ENCODE results near the gene C1orf198.

The C1orf198 gene

DNA sequence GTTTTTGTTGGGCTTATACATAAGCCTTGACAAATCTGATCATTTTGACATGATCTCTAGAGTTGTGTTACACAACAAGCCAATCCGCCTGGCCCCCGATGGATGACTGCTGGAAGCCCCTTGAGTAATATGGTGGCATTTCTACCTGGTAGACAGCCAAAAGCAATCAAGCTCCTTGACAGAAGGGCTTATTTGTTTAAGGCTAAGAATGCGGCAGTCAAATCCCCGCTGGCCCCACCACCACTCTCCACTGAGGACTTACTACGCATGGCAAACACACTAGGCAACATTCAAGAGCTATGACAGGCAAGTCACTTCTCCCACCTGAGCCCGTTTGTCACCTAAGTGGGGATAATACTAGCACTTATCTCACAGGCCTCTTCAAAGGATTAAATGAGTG is 33.4 kb upstream of the C1orf198 start:
- Histone ChIP-seq H3K79me2 (ENCODE audit: low read length) (no peaks in the 10 kb centered on the region), H3K9ac (ENCODE audit: low read length) (no peak overlapping the region), H3K9me3 (ENCODE audit: insufficient read depth, low read length) (no peaks in the 10 kb centered on the region), H2AFZ (ENCODE audit: low read depth, low read length) (no peak overlapping the region), H3K4me1 (ENCODE audit: low read length) (no peaks in the 10 kb centered on the region), H4K20me1 (ENCODE audit: insufficient read depth, low read length) (no peaks in the 10 kb centered on the region), H3K4me3 (ENCODE audit: low read length) (no peak overlapping the region), H3K36me3 (replicated peaks; ENCODE audit: low read depth, low read length) (peaks cover 9% of the 10 kb centered on the region), H3K4me2 (ENCODE audit: low read length) (no peak overlapping the region), H3K27ac (ENCODE audit: low read length) (no peak overlapping the region), H3K27me3 (ENCODE audit: low read depth, low read length) (no peaks in the 10 kb centered on the region)
- TF ChIP-seq EZH2phosphoT487 (IDR thresholded peaks at IDR 0.05; ENCODE audit: low read depth): no peak
- TF ChIP-seq, protein P1, sequence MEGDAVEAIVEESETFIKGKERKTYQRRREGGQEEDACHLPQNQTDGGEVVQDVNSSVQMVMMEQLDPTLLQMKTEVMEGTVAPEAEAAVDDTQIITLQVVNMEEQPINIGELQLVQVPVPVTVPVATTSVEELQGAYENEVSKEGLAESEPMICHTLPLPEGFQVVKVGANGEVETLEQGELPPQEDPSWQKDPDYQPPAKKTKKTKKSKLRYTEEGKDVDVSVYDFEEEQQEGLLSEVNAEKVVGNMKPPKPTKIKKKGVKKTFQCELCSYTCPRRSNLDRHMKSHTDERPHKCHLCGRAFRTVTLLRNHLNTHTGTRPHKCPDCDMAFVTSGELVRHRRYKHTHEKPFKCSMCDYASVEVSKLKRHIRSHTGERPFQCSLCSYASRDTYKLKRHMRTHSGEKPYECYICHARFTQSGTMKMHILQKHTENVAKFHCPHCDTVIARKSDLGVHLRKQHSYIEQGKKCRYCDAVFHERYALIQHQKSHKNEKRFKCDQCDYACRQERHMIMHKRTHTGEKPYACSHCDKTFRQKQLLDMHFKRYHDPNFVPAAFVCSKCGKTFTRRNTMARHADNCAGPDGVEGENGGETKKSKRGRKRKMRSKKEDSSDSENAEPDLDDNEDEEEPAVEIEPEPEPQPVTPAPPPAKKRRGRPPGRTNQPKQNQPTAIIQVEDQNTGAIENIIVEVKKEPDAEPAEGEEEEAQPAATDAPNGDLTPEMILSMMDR (IDR thresholded peaks at IDR 0.05; ENCODE audit: low read depth, low read length): no peak

DNA sequence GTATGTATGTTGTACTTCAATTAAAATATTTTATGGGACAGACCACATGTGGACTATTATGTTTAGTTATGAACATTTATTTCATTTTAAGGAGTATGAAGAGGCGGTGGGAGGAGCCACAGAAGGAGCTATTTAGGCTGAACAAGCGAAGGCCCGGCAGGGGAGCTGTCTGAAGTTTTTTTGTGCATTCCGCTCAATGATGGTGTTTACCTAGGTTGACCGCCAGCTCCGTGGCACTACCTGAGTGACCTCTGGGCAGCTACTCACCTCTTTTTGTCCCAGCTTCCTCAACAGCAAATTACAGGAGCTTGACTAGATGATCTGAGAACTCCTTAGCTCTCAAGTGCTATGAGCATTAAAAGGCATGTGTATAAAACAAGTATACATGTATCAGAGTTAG is 32.7 kb upstream of the C1orf198 start:
- no peak overlapping the region for H3K4me2 ChIP-seq (ENCODE audit: low read length)
- H3K9me3 ChIP-seq (ENCODE audit: insufficient read depth, low read length): no peaks in the 10 kb centered on the region
- no peaks in the 10 kb centered on the region for H3K79me2 ChIP-seq (ENCODE audit: low read length)
- TF ChIP-seq, protein P1 (IDR thresholded peaks at IDR 0.05; ENCODE audit: low read depth, low read length): no peak
- no peak for TF ChIP-seq EZH2phosphoT487 (IDR thresholded peaks at IDR 0.05; ENCODE audit: low read depth)
- no peak overlapping the region for H2AFZ ChIP-seq (ENCODE audit: low read depth, low read length)
- H3K36me3 ChIP-seq (replicated peaks; ENCODE audit: low read depth, low read length): peaks cover 9% of the 10 kb centered on the region
- no peaks in the 10 kb centered on the region for H3K27me3 ChIP-seq (ENCODE audit: low read depth, low read length)
- no peaks in the 10 kb centered on the region for H3K4me1 ChIP-seq (ENCODE audit: low read length)
- H3K27ac ChIP-seq (ENCODE audit: low read length): no peak overlapping the region
- no peaks in the 10 kb centered on the region for H4K20me1 ChIP-seq (ENCODE audit: insufficient read depth, low read length)
- no peak overlapping the region for H3K4me3 ChIP-seq (ENCODE audit: low read length)
- no peak overlapping the region for H3K9ac ChIP-seq (ENCODE audit: low read length)

DNA sequence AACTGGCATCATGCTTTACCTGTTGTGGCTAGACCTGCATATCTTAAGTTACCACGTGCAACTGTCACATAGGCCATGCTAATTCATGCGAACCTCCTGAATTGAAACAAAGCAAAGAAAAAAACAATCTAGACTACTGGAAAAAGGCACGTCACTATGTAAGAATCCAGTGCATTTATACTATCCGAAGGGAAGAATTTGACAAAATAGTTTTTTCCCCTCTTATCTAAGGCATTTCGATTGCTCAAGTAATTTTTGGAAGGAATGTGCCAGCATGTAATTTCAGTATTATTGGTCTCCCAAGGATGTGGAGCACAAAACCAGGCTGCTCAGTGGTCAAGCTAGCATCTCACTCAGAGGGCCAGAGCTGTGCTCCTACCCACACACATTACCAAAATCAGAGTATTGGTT is 31.5 kb upstream of the C1orf198 start:
- H4K20me1 ChIP-seq (ENCODE audit: insufficient read depth, low read length): no peaks in the 10 kb centered on the region
- no peak overlapping the region for H3K9ac ChIP-seq (ENCODE audit: low read length)
- H3K27me3 ChIP-seq (ENCODE audit: low read depth, low read length): no peaks in the 10 kb centered on the region
- no peaks in the 10 kb centered on the region for H3K79me2 ChIP-seq (ENCODE audit: low read length)
- no peak overlapping the region for H3K27ac ChIP-seq (ENCODE audit: low read length)
- no peak overlapping the region for H3K4me2 ChIP-seq (ENCODE audit: low read length)
- TF ChIP-seq, protein P1 (IDR thresholded peaks at IDR 0.05; ENCODE audit: low read depth, low read length): no peak
- no peak for TF ChIP-seq EZH2phosphoT487 (IDR thresholded peaks at IDR 0.05; ENCODE audit: low read depth)
- peaks cover 4% of the 10 kb centered on the region for H3K36me3 ChIP-seq (replicated peaks; ENCODE audit: low read depth, low read length)
- no peaks in the 10 kb centered on the region for H3K4me1 ChIP-seq (ENCODE audit: low read length)
- H2AFZ ChIP-seq (ENCODE audit: low read depth, low read length): no peak overlapping the region
- H3K9me3 ChIP-seq (ENCODE audit: insufficient read depth, low read length): no peaks in the 10 kb centered on the region
- H3K4me3 ChIP-seq (ENCODE audit: low read length): no peak overlapping the region

DNA sequence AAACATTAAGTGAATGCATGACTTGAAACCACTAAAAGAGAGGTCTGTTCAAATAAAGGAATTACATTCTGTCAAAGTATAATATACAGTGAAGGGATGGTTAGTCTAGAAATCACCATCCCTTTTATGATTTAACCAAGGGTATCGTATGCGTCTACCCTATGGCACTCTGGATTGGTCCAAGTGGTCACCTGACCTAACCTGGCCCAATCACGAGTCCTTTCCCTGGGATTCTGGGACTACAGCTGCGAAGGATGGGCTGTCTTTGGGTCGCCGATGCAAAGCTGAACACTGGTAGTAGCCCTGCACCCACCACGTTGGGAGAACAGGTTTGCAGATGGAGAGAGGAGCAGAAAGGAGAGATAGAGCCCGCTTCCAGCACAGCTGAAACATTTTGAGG is 30.4 kb upstream of the C1orf198 start:
- H3K27me3 ChIP-seq (ENCODE audit: low read depth, low read length): no peaks in the 10 kb centered on the region
- no peak overlapping the region for H3K9ac ChIP-seq (ENCODE audit: low read length)
- H3K9me3 ChIP-seq (ENCODE audit: insufficient read depth, low read length): no peaks in the 10 kb centered on the region
- no peak overlapping the region for H3K27ac ChIP-seq (ENCODE audit: low read length)
- no peak overlapping the region for H3K4me3 ChIP-seq (ENCODE audit: low read length)
- no peak overlapping the region for H3K4me2 ChIP-seq (ENCODE audit: low read length)
- no peaks in the 10 kb centered on the region for H4K20me1 ChIP-seq (ENCODE audit: insufficient read depth, low read length)
- no peaks in the 10 kb centered on the region for H3K79me2 ChIP-seq (ENCODE audit: low read length)
- TF ChIP-seq, protein P1 (IDR thresholded peaks at IDR 0.05; ENCODE audit: low read depth, low read length): no peak
- no peak for TF ChIP-seq EZH2phosphoT487 (IDR thresholded peaks at IDR 0.05; ENCODE audit: low read depth)
- no peak overlapping the region for H2AFZ ChIP-seq (ENCODE audit: low read depth, low read length)
- no peaks in the 10 kb centered on the region for H3K36me3 ChIP-seq (replicated peaks; ENCODE audit: low read depth, low read length)
- H3K4me1 ChIP-seq (ENCODE audit: low read length): no peaks in the 10 kb centered on the region
